HG03159 (cell line): ENCODE measurements around the gene CST11.

ENCODE experiments used
- ATAC-seq: cut with Tn5 transposase; IDR thresholded peaks from one replicate; pipeline ENCODE4 v1.9.1; 2021; ENCODE audit warnings: mild to moderate bottlenecking, moderate library complexity; ENCODE audit not compliant: unreplicated experiment

The CST11 gene

DNA sequence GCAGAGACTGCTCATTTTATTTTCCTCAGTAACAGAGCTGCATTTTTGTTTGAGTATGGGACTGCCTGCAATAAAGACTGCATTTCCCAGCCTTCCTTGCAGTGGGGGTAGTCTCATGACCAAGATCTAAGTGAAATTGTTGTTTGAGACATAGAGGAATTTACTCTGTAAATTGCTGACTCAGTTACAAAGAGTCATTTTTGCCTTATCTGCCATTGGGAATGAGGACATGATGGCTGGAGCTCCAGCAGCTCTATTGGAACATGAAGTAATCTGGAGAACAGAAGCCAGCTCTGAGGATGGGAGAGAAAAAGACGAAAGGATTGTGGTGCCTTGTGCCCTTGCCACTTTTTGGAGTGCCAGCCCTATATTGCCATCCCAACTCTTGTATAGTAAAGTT lies 2.1 kb upstream of the CST11 start:
- ATAC-seq = no peak

- ATAC-seq = no peak
Measured at GRCh38 chr20:23453549-23454543, 1.2 kb upstream of the CST11 start.

GRCh38 chr20:23451956-23452487 lies 654 bp downstream of the CST11 start:
- ATAC-seq = no peak

- no peak for ATAC-seq
Measured at GRCh38 chr20:23450877-23451276, 1.8 kb downstream of the CST11 start.

GRCh38 chr20:23449421-23449820 lies 3.3 kb downstream of the CST11 start:
- ATAC-seq = no peak

GRCh38 chr20:23448167-23448566 lies 4.5 kb downstream of the CST11 start:
- ATAC-seq = no peak

- peak; percentile 70 for ATAC-seq
Measured at GRCh38 chr20:23446505-23446904, 6.2 kb downstream of the CST11 start.

DNA sequence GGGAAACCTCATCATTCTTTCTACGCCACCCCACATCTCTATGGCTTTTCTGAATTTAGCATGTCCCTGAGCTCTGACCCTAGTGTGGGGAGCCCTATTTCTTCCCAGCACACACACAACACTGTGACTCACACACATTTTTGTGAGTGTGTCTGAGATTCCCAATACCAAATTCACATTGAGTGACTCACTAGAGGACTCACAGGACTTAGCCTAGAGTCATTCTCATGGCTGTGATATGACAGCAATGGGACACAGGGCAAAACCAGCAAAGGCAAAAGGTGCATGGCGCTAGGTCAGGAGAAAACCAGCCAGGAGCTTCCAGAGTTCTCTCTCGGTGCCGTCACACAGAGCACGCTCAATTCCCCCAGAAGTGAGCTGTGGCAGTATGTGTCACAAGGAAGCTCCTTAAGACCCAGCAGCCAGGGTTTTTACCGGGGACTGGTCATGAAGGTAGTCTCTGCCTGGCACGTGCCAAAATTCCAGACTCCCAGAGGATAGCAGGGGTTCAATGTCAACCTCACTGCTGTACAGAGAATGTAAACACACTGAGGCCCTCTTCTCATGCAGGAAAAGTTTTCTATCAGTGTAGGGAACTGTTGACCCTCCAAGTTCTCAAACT lies 7.0 kb downstream of the CST11 start:
- no peak for ATAC-seq

DNA sequence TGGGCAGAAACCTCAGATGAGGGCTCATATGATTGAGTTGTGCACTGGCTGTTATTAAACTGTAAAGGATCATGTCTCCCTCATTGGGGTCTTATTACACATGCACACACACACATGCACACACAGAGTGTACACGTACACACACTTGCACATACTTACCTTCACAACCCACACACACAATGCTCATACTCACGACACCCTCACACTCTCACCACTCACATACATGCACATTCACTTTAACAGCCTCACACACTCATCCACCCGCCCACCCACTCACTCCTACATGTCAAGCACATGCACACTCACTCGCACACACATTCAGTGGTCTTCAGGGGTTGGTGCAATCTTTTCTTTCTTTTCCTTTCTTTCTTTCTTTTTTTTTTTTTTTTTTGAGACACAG lies 7.8 kb downstream of the CST11 start:
- no peak for ATAC-seq

DNA sequence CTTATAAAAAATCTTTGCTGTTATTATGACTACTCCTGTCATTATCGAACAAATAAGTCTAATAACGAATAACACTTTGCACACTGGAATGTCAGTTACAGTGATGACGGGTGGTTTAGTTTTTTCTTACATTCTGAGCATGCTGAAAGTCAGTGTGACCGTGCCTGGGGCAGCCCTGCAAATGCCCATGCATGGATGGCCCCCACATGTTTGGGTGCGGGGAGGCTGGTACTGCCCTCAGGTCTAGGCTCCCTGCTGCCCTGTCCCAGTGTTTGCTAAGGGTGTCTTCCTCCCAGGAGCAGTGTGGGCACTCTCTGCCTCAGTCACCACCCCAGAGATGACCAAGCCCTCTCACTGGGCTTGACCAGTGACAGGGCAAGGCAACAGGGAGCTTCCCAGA lies 10.2 kb downstream of the CST11 start:
- ATAC-seq = no peak

DNA sequence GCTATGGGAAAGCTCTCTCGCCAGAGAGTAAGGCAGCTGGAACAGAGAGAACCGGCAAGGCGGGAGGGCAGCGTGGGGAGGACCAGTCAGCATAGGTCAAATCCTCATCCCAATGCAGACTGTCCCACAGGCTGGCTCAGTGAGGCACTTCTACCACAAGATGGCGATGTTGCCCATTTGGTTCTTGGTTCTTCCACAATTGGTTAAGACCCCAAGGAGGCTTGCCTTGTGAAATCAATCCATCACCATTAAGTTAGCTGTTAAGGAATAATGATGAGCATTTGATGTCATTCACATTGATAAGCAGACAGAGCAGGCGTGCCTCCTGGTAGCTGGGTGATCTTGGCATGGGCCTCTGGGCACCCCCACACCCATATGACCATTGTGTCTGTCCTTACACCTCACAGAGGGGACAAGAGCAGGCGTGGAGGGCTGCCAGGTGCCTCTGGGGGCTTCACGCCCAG lies 10.8 kb downstream of the CST11 start:
- ATAC-seq = peak; percentile 71

DNA sequence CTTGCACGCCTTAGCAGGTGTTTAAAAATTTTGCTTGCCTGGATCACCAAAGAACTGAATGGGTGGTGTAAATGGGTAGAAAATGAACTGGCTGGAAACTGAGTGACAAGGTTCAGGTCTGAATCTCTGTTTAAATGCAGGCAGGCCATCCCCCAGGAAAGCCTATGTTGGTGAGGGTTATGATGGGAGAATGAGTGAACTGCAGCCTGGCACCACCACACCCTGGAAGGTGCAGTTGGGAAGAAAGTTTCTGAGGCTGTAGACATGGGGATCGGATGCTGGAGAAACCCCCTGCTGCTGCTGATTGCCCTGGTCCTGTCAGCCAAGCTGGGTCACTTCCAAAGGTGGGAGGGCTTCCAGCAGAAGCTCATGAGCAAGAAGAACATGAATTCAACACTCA lies 12.7 kb downstream of the CST11 start:
- no peak for ATAC-seq

GRCh38 chr20:23438661-23439060 lies 14.0 kb downstream of the CST11 start:
- ATAC-seq = no peak

- no peak for ATAC-seq
Measured at GRCh38 chr20:23437126-23437899, 15.4 kb downstream of the CST11 start.

DNA sequence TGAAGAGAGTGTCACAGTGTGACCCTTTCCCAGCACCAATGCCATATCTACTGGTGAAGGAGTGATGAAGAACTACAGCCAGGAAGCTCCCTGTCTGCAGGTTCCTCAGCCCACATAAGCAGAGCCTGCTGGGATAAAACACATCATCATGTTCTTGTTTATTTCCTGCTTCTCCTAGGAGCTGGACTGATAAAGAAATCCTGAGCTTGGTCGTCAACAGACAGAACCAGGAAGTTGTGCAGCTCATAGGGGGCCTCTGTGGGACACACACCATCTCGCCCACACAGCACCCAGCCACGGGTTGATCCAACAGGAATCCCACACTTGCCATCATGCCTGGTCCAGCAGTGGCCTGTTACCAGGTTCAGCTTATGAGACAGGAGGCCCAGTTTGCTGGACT lies 16.0 kb downstream of the CST11 start:
- no peak for ATAC-seq

DNA sequence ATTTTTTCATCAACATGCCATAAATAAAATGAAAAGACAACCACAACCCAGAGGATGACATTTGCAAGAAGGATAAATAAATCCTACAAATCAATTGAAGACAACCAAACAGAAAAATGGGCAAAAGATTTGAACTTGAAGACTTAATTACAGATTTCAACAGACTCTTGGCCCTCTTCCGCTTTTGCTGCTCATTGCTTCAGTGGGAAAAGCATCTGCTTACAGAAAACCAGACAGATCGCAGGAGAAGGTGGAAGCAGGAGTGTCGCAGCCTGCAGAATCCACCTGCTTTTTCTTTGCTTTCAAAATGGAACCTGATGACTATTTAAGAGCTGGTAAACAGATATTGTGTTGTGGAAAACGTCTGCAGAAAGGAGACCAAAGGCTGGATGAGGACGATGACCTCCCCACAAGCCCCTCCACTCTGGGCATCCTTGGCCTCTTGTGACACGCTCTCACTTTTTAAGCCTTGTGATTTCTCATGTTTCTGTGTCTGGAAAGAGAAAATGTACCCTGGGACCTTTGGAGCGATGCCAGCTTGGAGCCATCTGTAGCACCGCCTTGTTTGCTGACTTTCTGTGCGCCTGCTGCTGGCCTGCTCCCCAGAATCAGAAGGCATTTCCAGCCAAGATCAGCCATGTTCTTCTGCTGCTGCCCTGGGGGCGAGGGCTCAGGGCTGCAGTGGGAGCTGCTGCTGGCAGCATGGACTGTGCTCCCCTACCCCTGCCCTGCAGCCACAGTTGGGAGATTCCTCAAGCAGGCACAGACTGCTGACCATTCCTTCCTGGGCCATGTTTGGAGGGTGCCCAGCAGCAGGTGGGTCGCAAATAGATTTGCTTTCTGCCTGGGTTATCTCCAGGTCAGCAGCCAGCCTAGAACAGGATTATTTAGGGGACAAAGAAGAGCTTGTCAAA lies 16.8 kb downstream of the CST11 start:
- no peak for ATAC-seq

- no peak for ATAC-seq
Measured at GRCh38 chr20:23434521-23435313, 18.0 kb downstream of the CST11 start.

DNA sequence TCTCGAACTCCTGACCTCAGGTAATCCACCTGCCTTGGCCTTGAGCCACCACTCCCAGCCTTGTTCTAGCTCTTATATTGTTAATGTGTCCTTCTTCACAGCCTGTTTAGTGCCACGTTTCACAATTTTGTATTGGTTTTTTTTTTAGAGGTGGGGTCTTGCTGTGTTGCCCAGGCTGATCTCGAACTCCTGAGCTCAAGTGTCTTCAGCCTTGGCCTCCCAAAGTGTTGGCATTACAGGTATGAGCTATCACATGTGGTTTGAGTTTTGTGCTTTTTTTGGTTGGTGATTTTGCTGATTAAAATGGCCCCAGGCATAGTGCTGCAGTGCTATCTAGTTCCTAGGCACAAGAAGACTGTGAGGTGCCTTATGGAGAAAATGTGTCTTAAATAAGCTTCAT lies 19.0 kb downstream of the CST11 start:
- ATAC-seq = no peak

GRCh38 chr20:23425129-23425528 lies 27.5 kb downstream of the CST11 start:
- no peak for ATAC-seq
